GM13977 (cell line): Measurements from ENCODE around the gene EXOC8.
A peak's percentile ranks its signal among the peaks of the same experiment; 100 is the strongest.

Experiments
- DNase-seq: peaks from one replicate; pipeline ENCODE4 v3.0.0; 2012; ENCODE audit warnings: low spot score
- in situ Hi-C: fragments of 300-500 bp; cut with MboI; formaldehyde crosslinking; loops from one replicate; pipeline ENCODE4 v1.12.0; 2022; ENCODE audit warnings: low sequenced_read_pairs, low pct_unique_long_range_greater_than_20kb, mixed read lengths, inconsistent platforms; ENCODE audit not compliant: unreplicated experiment
- TF ChIP-seq, protein P1 (sequence below): IDR thresholded peaks from 2 replicates; pipeline ENCODE4 v1.5.1; 2012; ENCODE audit warnings: mild to moderate bottlenecking, control low read depth; ENCODE audit not compliant: insufficient read depth; ENCODE audit errors: extremely low read depth, missing control alignments

Gene EXOC8

DNA sequence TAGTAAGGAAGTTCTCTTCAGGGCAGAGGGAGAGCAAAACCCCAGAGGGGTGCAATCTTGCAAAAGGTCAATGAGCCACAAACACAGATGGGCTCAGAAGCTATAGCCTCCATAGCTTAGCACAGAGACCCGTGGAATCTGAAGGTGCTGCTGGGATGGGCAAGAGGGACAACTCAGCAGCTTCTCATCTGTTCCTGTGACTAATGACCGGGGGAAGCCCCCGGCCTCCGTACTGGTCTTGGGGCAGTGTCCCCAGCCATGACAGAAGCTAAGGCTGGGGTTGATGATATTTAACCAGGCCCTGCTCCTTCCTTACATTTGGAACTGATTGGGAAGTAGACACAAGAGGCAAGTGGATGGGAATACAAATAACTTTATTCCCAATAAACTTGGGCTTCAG is 19.1 kb downstream of the EXOC8 start:
- TF ChIP-seq, protein P1, sequence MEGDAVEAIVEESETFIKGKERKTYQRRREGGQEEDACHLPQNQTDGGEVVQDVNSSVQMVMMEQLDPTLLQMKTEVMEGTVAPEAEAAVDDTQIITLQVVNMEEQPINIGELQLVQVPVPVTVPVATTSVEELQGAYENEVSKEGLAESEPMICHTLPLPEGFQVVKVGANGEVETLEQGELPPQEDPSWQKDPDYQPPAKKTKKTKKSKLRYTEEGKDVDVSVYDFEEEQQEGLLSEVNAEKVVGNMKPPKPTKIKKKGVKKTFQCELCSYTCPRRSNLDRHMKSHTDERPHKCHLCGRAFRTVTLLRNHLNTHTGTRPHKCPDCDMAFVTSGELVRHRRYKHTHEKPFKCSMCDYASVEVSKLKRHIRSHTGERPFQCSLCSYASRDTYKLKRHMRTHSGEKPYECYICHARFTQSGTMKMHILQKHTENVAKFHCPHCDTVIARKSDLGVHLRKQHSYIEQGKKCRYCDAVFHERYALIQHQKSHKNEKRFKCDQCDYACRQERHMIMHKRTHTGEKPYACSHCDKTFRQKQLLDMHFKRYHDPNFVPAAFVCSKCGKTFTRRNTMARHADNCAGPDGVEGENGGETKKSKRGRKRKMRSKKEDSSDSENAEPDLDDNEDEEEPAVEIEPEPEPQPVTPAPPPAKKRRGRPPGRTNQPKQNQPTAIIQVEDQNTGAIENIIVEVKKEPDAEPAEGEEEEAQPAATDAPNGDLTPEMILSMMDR = no peak
- in situ Hi-C loops = no loop called here
- no peak for DNase-seq

DNA sequence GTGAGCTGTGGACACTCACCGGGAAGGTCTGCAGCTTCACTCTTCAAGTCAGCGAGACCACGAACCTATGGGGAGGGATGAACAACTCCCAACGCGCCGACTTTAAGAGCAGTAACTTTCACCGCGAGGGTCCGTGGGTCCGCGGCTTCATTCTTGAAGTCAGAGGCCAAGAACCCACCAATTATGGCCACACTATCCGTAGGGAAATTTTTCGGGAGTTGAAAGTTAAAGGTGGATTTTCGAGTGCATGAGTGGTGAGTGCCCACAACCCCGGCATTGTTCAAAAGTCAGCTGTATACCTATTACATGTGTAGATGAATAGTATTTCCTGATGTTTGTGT is 19.7 kb downstream of the EXOC8 start:
- in situ Hi-C loops = no loop called here
- TF ChIP-seq, protein P1 = no peak
- no peak for DNase-seq

DNA sequence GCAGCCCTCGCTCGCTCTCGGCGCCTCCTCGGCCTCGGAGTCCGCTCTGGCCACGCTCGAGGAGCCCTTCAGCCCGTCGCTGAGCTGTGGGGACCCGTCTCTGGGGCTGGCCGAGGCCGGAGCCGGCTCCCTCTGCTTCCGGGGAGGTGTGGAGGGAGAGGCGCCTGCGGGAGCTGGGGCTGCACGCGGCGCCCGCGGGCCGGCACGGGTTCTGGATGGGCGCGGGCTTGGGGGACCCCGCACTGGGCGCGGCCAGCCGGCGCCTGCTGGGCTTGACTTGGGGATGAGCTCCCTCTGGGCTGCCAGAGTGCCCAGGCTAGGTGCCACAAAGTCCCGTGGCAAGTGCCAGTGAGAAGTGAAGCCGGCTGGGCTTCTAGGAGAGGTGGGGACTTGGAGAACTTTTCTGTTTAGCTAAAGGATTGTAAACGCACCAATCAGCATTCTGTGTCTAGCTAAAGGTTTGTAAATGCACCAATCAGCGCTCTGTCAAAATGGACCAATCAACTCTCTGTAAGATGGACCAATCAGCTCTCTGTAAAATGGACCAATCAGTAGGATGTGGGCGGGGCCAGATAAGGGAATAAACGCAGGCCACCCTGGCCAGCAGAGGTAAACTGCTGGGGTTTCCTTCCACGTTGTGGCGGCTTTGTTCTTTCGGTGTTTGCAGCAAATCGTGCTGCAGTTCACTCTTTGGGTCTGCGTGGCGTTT is 20.2 kb downstream of the EXOC8 start:
- TF ChIP-seq, protein P1 = no peak

DNA sequence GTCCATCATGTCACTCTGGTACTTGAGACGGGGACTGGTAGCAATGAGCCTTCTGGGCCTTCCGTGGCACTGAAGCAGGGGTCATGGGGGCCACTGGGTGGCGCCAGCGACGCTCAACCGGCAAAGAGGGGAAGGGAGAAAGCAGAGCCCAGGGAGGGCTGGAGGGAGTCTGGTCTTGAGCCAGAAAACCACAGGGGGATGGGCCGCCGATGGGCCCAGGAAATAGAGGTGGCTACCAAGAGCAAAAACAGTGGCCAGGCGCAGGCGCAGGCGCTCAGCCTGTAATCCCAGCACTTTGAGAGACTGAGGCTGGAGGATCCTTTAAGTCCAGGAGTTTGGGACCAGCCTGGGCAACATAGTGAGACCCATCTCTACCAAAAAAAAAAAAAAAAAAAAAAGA is 21.8 kb downstream of the EXOC8 start:
- peak; percentile 57 for DNase-seq
- in situ Hi-C loops = no loop called here
- TF ChIP-seq, protein P1 = peak; percentile 91

More for the DNA sequence above, 20.2 kb downstream of the EXOC8 start:
- no peak for DNase-seq
- in situ Hi-C loops = no loop called here

DNA sequence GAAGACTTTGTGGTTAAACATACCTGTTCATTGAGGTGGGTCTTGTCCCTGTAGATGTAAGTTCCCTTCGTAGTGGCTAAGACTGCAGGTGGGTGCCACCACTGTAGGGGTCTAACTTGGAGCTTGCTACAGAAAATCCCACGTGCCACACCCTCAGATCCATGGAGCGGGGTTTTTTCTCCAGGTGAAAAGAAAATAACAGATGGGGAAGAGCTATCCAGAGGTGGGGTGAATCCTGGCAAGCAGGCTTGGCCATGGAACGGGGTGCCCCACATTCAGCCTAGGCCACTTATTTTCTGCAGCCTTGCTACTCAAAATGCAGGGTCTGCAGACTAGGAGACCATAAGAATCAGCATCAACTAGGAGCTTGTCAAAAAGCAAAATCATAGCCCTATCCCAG is 24.0 kb downstream of the EXOC8 start:
- in situ Hi-C loops = no loop called here
- TF ChIP-seq, protein P1 = no peak
- no peak for DNase-seq

DNA sequence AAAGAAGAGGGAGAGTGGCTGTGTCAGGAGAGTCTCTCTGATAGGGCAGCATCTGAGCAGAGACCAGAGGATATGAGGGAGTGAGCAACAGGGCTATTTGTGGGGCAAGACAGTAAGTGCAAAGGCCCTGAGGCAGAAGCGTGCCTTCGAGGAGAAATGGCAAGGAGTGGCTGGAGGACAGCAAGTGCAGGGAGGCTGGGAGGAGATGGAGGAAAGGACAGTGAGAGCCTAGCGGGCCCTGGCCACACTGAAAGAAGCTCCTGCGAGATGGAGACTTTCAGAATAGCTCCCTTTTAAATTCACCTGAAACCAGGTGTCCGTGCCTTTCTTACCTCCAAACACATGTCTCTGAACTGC is 25.2 kb downstream of the EXOC8 start:
- in situ Hi-C loops = no loop called here
- TF ChIP-seq, protein P1 = no peak
- DNase-seq = no peak

DNA sequence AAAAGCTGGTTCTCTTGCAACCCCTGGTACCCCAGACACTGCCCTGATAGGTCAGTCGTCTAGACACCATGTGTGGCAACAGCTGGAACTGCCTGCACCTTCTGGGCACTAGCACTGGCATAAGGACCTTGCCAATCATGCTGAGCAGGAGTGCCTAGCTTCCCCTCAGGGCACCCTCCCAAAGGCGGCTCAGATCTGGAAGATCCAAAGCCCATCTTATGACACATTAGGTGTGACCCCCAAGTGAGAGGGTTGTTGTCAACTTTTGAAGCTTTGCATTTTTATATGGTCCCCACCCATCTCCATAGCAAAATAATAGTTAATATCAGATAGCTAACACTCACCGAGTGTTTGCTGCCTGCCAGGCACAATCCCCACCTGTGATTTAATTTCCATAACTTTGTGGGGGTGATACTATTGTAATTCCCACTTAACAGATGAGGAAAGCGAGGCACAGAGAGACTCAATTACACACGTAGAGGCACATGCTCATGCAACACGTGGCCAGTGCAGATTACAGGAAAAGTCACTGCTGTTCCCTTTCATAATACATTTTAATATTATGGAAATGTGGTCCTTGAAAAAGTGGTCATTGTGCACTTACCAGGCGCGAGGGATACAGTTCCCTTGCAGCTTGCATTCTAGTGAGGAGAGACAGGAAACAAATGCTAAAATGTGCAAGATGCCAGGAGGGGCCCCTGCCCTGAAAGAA is 25.8 kb downstream of the EXOC8 start:
- no peak for DNase-seq
- TF ChIP-seq, protein P1 = no peak
- in situ Hi-C loops = no loop called here
